K562 (cell line): ENCODE data around the gene LRRC8C. TPM values are rescaled to one million over a fixed set of nuclear protein-coding genes. Genes with fewer than 3 reads are reported as not detected.
A peak's percentile ranks its signal among the peaks of the same experiment; 100 is the strongest.

Experiments used
- CHD7 ChIP-seq: fragments of 200-600 bp; sonication (generic); IDR thresholded peaks from one replicate; pipeline ENCODE4 v1.6.1; 2012; ENCODE audit warnings: mild to moderate bottlenecking, low read depth, low read length, inconsistent platforms
- CTBP1 ChIP-seq: fragments of 450-650 bp; IDR thresholded peaks from 2 replicates; pipeline ENCODE4 v1.6.1; 2016; ENCODE audit warnings: borderline replicate concordance
- GABPB1 ChIP-seq: sonication (generic); formaldehyde crosslinking; IDR thresholded peaks from 2 replicates; pipeline ENCODE4 v1.8.0; 2022; ENCODE audit warnings: mild to moderate bottlenecking, missing genetic modification reagents
- NFYB ChIP-seq: IDR thresholded peaks from 2 replicates; pipeline ENCODE4 v1.6.1; 2011; ENCODE audit warnings: mild to moderate bottlenecking, moderate library complexity; ENCODE audit not compliant: insufficient read length; ENCODE audit errors: extremely low read depth
- TBL1XR1 ChIP-seq, 2 experiments: IDR thresholded peaks; 2 replicates each; pipeline ENCODE4 v1.6.1; 2012; ENCODE audit warnings: improper control_type of control experiment in 2 of 2, low read length in 2 of 2, mild to moderate bottlenecking in 1 of 2
- TFAP4 ChIP-seq: sonication (generic); formaldehyde crosslinking; IDR thresholded peaks from 2 replicates; pipeline ENCODE4 v1.8.0; 2022; ENCODE audit warnings: missing genetic modification reagents, mild to moderate bottlenecking, moderate library complexity, borderline replicate concordance
- ZSCAN29 ChIP-seq: fragments of 450-650 bp; IDR thresholded peaks from 2 replicates; pipeline ENCODE4 v1.6.1; 2017
- polyA plus RNA-seq, 8 experiments: library from polyadenylated mRNA; depleted of rRNA in 4 of 8; stranded (reverse) in 5 of 8; unstranded in 3 of 8; fragments of >200 nt; fragmentation: Nextera tagmentation in 2 of 8; fragmentation: Illumina TruSeq in 1 of 8; extraction: Ambion mirVana in 2 of 8; extraction: Trizol in 1 of 8; gene quantifications; 2 replicates each; pipeline versions ENCODE4 v1.2.1 to v1.2.3, GENCODE V29; 2011 to 2014; ENCODE audit warnings: inconsistent platforms in 1 of 8, missing spikeins in 1 of 8
- total RNA-seq, 7 experiments: library from RNA; depleted of rRNA in 6 of 7; stranded (reverse); fragments of >200 nt in 6 of 7; fragmentation: Illumina TruSeq in 2 of 7; extraction: Trizol in 2 of 7; gene quantifications; 2 replicates each; pipeline versions ENCODE4 v1.2.1 to v1.2.3, GENCODE V29; 2011 to 2021; ENCODE audit warnings: low replicate concordance in 1 of 7

Gene LRRC8C
- total and polyA plus RNA-seq, 9 of the 15 experiments (the other 6 are each of a cell fraction or from before 2014, with no cell fraction given), result 1.00 to 12.5 (median 4.5) TPM

GRCh38 chr1:89633800-89634625 lies 1.1 kb downstream of the LRRC8C start (continued):
- TF ChIP-seq CHD7, result peak; percentile 87
- TF ChIP-seq TBL1XR1 (IDR thresholded peaks at IDR 0.05; ENCODE audit: low read length in 2 of 2), result peak in 1 of 2 experiments; percentile 19; a peak in 1 of 4 replicates
- TF ChIP-seq CTBP1, result peak; percentile 9; the same call in 1 of the 2 replicates
- peak; percentile 91 for TF ChIP-seq ZSCAN29
- peak; percentile 19 for TF ChIP-seq NFYB
- TF ChIP-seq TFAP4 (CRISPR knock-in tag), result no peak; the same call in none of the 2 replicates
- TF ChIP-seq GABPB1 (CRISPR knock-in tag), result peak; percentile 12; the same call in 1 of the 2 replicates
- TF ChIP-seq, all 486 proteins: peak for 15
